HepG2 (cell line): ENCODE data around the gene JPH2. TPM values are rescaled to one million over a fixed set of nuclear protein-coding genes. Genes with fewer than 3 reads are reported as not detected.

Source experiments
- ZBTB10 ChIP-seq: sonication (generic); formaldehyde crosslinking; IDR thresholded peaks from 2 replicates; pipeline ENCODE4 v1.4.0; 2020; ENCODE audit warnings: missing genetic modification reagents, borderline replicate concordance
- polyA plus RNA-seq, 8 experiments: library from polyadenylated mRNA; depleted of rRNA in 3 of 8; stranded (reverse) in 7 of 8; unstranded in 1 of 8; fragments of >200 nt; fragmentation: Illumina TruSeq in 4 of 8; extraction: Trizol in 4 of 8; gene quantifications; 2 replicates each; pipeline versions ENCODE4 v1.2.1 to v1.2.3, GENCODE V29; 2011 to 2016; ENCODE audit warnings: low read depth in 4 of 8, missing spikeins in 1 of 8, mixed read lengths in 1 of 8; ENCODE audit not compliant: insufficient read depth in 1 of 8
- total RNA-seq, 5 experiments: library from RNA; depleted of rRNA; stranded (reverse); fragments of >200 nt; fragmentation: Illumina TruSeq; extraction: Trizol; gene quantifications; 2 replicates each; pipeline ENCODE4 v1.2.3, GENCODE V29; 2016; ENCODE audit warnings: low read depth in 1 of 5

JPH2 gene
- total and polyA plus RNA-seq, 2 of the 13 experiments (the other 11 are each of a cell fraction or from before 2014, with no cell fraction given) = 0.42 TPM; not detected in 1

- no peak for TF ChIP-seq ZBTB10 (CRISPR knock-in tag)
Measured at GRCh38 chr20:44064501-44065400, 122.2 kb downstream of the JPH2 start (continued).

Other genes with a start within 250 kb of the JPH2 start
- 71.2 and 92.8 TPM in 2 replicates for gene OSER1, start 23.6 kb upstream of the JPH2 start, total RNA-seq (2016; rRNA removed; fragmentation: Illumina TruSeq; extraction: Trizol)
- gene OSER1, start 23.6 kb upstream of the JPH2 start, polyA plus RNA-seq (2011; rRNA removed) = 67.0 and 71.5 TPM in 2 replicates
- gene GDAP1L1, start 60.1 kb upstream of the JPH2 start, total RNA-seq (2016; rRNA removed; fragmentation: Illumina TruSeq; extraction: Trizol) = not detected in 2 replicates
- 0.04 and 0.13 TPM in 2 replicates for gene GDAP1L1, start 60.1 kb upstream of the JPH2 start, polyA plus RNA-seq (2011; rRNA removed)
- gene FITM2, start 124.0 kb upstream of the JPH2 start, total RNA-seq (2016; rRNA removed; fragmentation: Illumina TruSeq; extraction: Trizol) = 13.6 and 24.5 TPM in 2 replicates
- gene FITM2, start 124.0 kb upstream of the JPH2 start, polyA plus RNA-seq (2011; rRNA removed) = 9.6 and 10.4 TPM in 2 replicates
- gene R3HDML, start 149.9 kb upstream of the JPH2 start, total RNA-seq (2016; rRNA removed; fragmentation: Illumina TruSeq; extraction: Trizol) = not detected in 2 replicates
- not detected in 2 replicates for gene R3HDML, start 149.9 kb upstream of the JPH2 start, polyA plus RNA-seq (2011; rRNA removed)
- 169 and 190 TPM in 2 replicates for gene HNF4A, start 168.5 kb upstream of the JPH2 start, total RNA-seq (2016; rRNA removed; fragmentation: Illumina TruSeq; extraction: Trizol)
- gene HNF4A, start 168.5 kb upstream of the JPH2 start, polyA plus RNA-seq (2011; rRNA removed) = 80.9 and 112 TPM in 2 replicates